Heart left ventricle (tissue), 16 donors: ENCODE results near the gene CFL1. TPM values are rescaled to one million over a fixed set of nuclear protein-coding genes. Genes with fewer than 3 reads are reported as not detected.

Source experiments
- ATAC-seq, 4 donors: fragments of 200-7000 bp; cut with Tn5 transposase; one replicate each; pipeline ENCODE4 v1.9.1; 2020 to 2022; ENCODE audit warnings: moderate library complexity in 4 of 4, mild to moderate bottlenecking in 3 of 4, moderate number of reproducible peaks in 1 of 4
- DNase-seq, 5 donors: peaks; one replicate each; pipeline ENCODE4 v3.0.0-alpha.2; 2020
- H3K27ac ChIP-seq, 12 donors: fragments of 200-600 bp; sonication (generic) in 4 of 12; one replicate each; pipeline versions ENCODE4 v1.5.0 to v1.8.0; 2016 to 2022; ENCODE audit warnings: mild to moderate bottlenecking in 2 of 12
- H3K27me3 ChIP-seq, 9 donors: fragments of 200-600 bp; sonication (generic) in 2 of 9; one replicate each; pipeline versions ENCODE4 v1.5.1 to v1.8.0; 2016 to 2022; ENCODE audit warnings: mild to moderate bottlenecking in 3 of 9
- H3K36me3 ChIP-seq, 9 donors: fragments of 200-600 bp; sonication (generic) in 2 of 9; one replicate each; pipeline versions ENCODE4 v1.5.0 to v1.8.0; 2018 to 2022; ENCODE audit warnings: mild to moderate bottlenecking in 2 of 9
- H3K4me1 ChIP-seq, 12 donors: fragments of 200-600 bp; sonication (generic) in 4 of 12; one replicate each; pipeline versions ENCODE4 v1.5.0 to v1.8.0; 2016 to 2022; ENCODE audit warnings: mild to moderate bottlenecking in 3 of 12
- H3K4me3 ChIP-seq, 12 donors: fragments of 200-600 bp; sonication (generic) in 4 of 12; one replicate each; pipeline versions ENCODE4 v1.5.0 to v1.8.0; 2017 to 2022; ENCODE audit warnings: mild to moderate bottlenecking in 9 of 12, moderate library complexity in 4 of 12
- H3K9me3 ChIP-seq, 12 donors: fragments of 200-600 bp; sonication (generic) in 4 of 12; one replicate each; pipeline versions ENCODE4 v1.5.0 to v1.8.0; 2016 to 2022; ENCODE audit warnings: mild to moderate bottlenecking in 1 of 12
- POLR2A ChIP-seq, 2 donors: fragments of 450-650 bp; IDR thresholded peaks; one replicate each; pipeline ENCODE4 v1.6.1; 2017; ENCODE audit warnings: antibody characterized with exemption in 2 of 2, mild to moderate bottlenecking in 2 of 2, moderate library complexity in 2 of 2
- WGBS, 4 donors: extraction: QIAGEN DNeasy Blood & Tissue Kit in 2 of 4; methylation state at CpG; one replicate each; pipeline versions ENCODE4 v1.1.5 to v1.1.7; 2013 to 2018; 5-methylcytosine and 5-hydroxymethylcytosine counted together
- intact Hi-C, 10 donors: fragments of 100-400 bp; cut with DNase I; formaldehyde crosslinking; loops; one replicate each; pipeline versions ENCODE4 v1.11.1 to v1.14.2; 2022
- polyA plus RNA-seq, 2 donors: library from polyadenylated mRNA; stranded (reverse); fragments of 200-250 nt; gene quantifications; one replicate each; pipeline ENCODE4 v1.2.3, GENCODE V29; 2013
- total RNA-seq, 9 donors: library from RNA; depleted of rRNA in 2 of 9; stranded (reverse); fragments of >200 nt in 2 of 9; fragmentation: NEBNext Ultra II Directional in 3 of 9; extraction: Animal tissue kit (Norgen Biotek cat#: 25700) in 3 of 9; gene quantifications; one replicate each; pipeline versions ENCODE4 v1.1.0 to v1.2.4, GENCODE V29; 2016 to 2023
- TF ChIP-seq, protein P1 (sequence below), 12 donors: fragments of 200-600 bp; sonication (generic) in 4 of 12; IDR thresholded peaks; one replicate each; pipeline versions ENCODE4 v1.5.0 to v1.8.0; 2018 to 2022; ENCODE audit warnings: antibody characterized with exemption in 12 of 12, mild to moderate bottlenecking in 5 of 12
- donor health status: ischemic (EF 13 %, LVEDD 7.1; RV severe dilation, severe dysfunction).
- donor health status: healthy with polysubstance abuse.
- donor health status: DM: no; HTN: yes; CAD: no.
- donor health status: DM: no; HTN: no; CAD: no.
- donor health status: ischemic (EF 25% LVEDD 6.9; RV normal size, moderate dysfunction).
- donor health status: ischemic (EF 25% LVEDD 5.7; RV mildly dilated, moderate dysfunction).
- donor health status: healthy.
- donor health status: DM: yes; HTN: yes; CAD: no.
- donor health status: ischemic (EF 35%, LVEDD 5.7; RV mildly dilated, moderate dysfunction).
- donor health status: nonischemic (EF 11% LVEDD 7.7; RV severe dilation, severe dysfunction).
- donor health status: DM: yes; HTN: yes; CAD: no.
- donor health status: PGD.
- donor health status: ischemic (EF 29% LVEDD 5.4; RV normal size, mild dysfunction).
- donor health status: nonischemic (EF 23%, LVEDD 6.1; RV moderate dilation, normal function).

The CFL1 gene
- total and polyA plus RNA-seq, 11 donors, result 289 to 973 (median 424) TPM

DNA sequence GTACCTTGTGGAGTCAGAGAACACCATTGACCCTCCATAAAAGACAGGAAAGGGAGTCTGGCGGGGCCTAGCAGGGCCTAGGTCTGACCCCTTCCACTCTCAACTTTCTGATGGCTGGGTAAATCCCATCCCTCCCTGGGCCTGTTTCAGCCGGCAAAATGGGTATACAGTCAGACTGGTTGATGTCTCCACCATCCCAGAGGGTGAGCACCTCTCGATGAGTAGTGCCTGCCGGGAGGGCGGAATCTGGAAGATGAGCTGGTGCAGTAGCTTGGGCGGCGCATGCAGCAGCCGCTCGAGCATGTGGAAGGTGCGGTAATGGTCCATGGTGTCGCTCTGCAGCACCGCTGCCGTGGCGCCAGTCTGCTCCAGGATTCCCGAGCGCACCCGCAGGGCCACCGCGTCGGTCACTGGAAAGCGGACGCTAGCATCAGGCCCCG, 29.8 kb upstream of the CFL1 start:
- DNase-seq (no peak), ATAC-seq (no peak)
- Histone ChIP-seq H3K36me3 (peaks cover 0 to 45% (median 38%) of the 10 kb centered on the region in 9 donors), H3K4me3 (peak overlapping the region; percentile 28 to 98 (median 78)), H3K27me3 (no peaks in the 10 kb centered on the region), H3K4me1 (peaks cover 11 to 61% (median 43%) of the 10 kb centered on the region in 12 donors), H3K9me3 (no peaks in the 10 kb centered on the region), H3K27ac (peak overlapping the region; percentile 89 to 100 (median 98))
- TF ChIP-seq, protein P1, sequence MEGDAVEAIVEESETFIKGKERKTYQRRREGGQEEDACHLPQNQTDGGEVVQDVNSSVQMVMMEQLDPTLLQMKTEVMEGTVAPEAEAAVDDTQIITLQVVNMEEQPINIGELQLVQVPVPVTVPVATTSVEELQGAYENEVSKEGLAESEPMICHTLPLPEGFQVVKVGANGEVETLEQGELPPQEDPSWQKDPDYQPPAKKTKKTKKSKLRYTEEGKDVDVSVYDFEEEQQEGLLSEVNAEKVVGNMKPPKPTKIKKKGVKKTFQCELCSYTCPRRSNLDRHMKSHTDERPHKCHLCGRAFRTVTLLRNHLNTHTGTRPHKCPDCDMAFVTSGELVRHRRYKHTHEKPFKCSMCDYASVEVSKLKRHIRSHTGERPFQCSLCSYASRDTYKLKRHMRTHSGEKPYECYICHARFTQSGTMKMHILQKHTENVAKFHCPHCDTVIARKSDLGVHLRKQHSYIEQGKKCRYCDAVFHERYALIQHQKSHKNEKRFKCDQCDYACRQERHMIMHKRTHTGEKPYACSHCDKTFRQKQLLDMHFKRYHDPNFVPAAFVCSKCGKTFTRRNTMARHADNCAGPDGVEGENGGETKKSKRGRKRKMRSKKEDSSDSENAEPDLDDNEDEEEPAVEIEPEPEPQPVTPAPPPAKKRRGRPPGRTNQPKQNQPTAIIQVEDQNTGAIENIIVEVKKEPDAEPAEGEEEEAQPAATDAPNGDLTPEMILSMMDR (IDR thresholded peaks at IDR 0.05), result no peak
- TF ChIP-seq POLR2A (IDR thresholded peaks at IDR 0.05), result no peak
- intact Hi-C loops, result loop anchor here in 9 of 10 donors (1.0 to 10.0 kb wide), 12 partner anchors 14 to 115 kb away; partner anchors contain the start of genes C11orf68 (in 3 of the 9), DRAP1 (in 3 of the 9), SART1 (in 3 of the 9) and BANF1 (in 2 of the 9)
- 0 to 5% (median 3%) methylated on average over 18 to 23 of the region's 23 CpGs for WGBS, 4 donors

DNA sequence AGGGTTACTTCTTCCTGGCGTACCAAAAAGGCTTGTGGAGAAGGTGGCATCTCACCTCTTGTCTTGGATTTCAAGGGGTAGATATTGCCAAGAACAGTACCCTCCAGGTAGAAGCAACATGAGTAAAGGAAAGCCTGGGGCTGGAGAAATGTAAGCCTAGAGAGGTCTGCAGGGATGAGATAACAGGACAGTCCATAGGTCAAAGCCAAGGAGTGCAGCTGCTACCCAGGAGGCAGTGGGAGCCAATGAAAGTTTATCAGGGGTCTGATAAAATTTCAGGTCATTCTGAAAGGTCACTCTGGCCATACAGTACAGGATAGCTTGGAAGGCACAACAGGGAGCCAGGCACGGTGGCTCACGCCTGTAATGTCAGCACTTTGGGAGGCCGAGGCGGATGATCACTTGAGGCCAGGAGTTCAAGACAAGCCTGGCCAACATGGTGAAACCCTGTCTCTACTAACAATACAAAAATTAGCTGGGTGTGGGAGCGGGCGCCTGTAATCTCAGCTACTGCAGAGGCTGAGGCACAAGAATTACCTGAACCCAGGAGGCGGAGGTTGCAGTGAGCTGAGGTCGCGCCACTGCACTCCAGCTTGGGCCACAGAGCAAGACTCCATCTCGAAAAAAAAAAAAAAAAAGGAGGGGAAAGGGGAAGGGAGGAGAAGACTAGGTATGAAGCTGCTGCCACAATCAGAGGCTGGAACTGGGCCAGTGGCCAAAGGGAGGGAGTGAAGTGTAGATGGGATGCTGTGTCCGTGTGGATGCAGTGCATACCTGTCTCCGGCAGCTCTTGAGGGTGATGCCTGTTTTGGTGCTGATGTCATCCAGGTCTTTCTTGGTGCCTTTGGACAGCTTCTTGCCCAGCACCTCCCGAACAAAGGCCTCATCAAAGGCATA, 29.1 kb upstream of the CFL1 start:
- H3K27ac ChIP-seq, result peak overlapping the region in 11 of 12 donors; percentile 93 to 100 (median 98)
- 77 to 78% (median 77%) methylated on average over 14 of the region's 14 CpGs for WGBS, 4 donors
- no peaks in the 10 kb centered on the region for H3K9me3 ChIP-seq
- intact Hi-C loops, result loop anchor here in 5 of 10 donors (2.0 to 10.0 kb wide), 4 partner anchors 68 to 115 kb away; partner anchors contain the start of genes BANF1 (in 2 of the 5), EIF1AD (in 2 of the 5) and SART1 (in 2 of the 5)
- DNase-seq, result peak in 1 of 5 donors; percentile 35
- no peak for ATAC-seq
- H3K4me3 ChIP-seq, result peak overlapping the region in 11 of 12 donors; percentile 62 to 98 (median 79)
- peaks cover 9 to 54% (median 36%) of the 10 kb centered on the region in 12 donors for H3K4me1 ChIP-seq
- TF ChIP-seq, protein P1 (IDR thresholded peaks at IDR 0.05), result no peak
- no peak for TF ChIP-seq POLR2A (IDR thresholded peaks at IDR 0.05)
- peaks cover 0 to 52% (median 43%) of the 10 kb centered on the region in 9 donors for H3K36me3 ChIP-seq
- no peaks in the 10 kb centered on the region for H3K27me3 ChIP-seq

DNA sequence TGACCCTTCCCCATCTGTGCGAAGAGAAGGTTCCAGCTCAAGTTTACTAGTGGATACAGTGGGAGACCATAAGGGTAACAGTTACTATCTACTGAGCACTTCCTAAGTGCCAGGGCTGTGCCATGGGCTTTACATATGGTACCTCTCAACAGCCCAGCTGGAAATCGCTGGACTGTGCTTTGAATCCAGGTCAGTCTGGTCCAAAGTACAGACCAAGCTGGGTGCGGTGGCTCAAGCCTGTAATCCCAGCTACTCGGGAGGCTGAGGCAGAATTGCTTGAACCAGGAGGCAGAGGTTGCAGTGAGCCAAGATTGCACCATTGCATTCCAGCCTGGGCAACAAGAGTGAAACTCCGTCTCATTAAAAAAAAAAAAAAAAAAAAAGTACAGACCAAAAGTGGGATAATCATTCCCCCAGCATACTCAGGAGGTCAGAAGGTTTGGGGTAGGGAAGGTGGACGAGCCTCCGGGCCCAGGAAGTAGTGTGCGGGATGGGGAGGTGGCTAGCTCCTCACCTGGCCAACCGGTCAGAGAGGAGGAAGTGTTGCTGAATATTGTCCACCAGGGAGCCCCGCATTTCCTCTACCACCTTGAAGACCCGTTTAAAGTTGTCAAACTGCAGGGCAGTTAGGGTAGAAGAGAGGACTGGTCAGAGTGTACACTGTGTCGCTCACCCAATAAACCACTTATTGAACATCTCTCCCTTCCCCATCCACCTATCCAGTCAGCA, 28.0 kb upstream of the CFL1 start:
- H3K9me3 ChIP-seq, result no peaks in the 10 kb centered on the region
- peak in 1 of 5 donors; percentile 39 for DNase-seq
- WGBS, 4 donors, result 84 to 92% (median 89%) methylated on average over 12 of the region's 12 CpGs
- no peak overlapping the region for H3K27ac ChIP-seq
- TF ChIP-seq, protein P1 (IDR thresholded peaks at IDR 0.05), result no peak
- TF ChIP-seq POLR2A (IDR thresholded peaks at IDR 0.05), result no peak
- H3K4me3 ChIP-seq, result no peak overlapping the region
- H3K27me3 ChIP-seq, result no peaks in the 10 kb centered on the region
- H3K36me3 ChIP-seq, result peaks cover 0 to 54% (median 43%) of the 10 kb centered on the region in 9 donors
- peaks cover 5 to 44% (median 32%) of the 10 kb centered on the region in 12 donors for H3K4me1 ChIP-seq
- no peak for ATAC-seq
- intact Hi-C loops, result loop anchor here in 9 of 10 donors (2.0 to 10.0 kb wide), 5 partner anchors 67 to 116 kb away; partner anchors contain the start of genes BANF1 (in 2 of the 9), EIF1AD (in 2 of the 9) and SART1 (in 2 of the 9)
